Measurements from ENCODE around the gene KCNJ11.
A peak's percentile ranks its signal among the peaks of the same experiment; 100 is the strongest.

Gene KCNJ11

GRCh38 chr11:17366495-17366894 is 22.0 kb downstream of the KCNJ11 start:
- no peak for DNase-seq (ENCODE audit: low read depth in 2 of 2)

GRCh38 chr11:17354601-17354991 is 33.9 kb downstream of the KCNJ11 start:
- DNase-seq (ENCODE audit: low read depth in 2 of 2), result peak in 1 of 2 donors; percentile 36

DNA sequence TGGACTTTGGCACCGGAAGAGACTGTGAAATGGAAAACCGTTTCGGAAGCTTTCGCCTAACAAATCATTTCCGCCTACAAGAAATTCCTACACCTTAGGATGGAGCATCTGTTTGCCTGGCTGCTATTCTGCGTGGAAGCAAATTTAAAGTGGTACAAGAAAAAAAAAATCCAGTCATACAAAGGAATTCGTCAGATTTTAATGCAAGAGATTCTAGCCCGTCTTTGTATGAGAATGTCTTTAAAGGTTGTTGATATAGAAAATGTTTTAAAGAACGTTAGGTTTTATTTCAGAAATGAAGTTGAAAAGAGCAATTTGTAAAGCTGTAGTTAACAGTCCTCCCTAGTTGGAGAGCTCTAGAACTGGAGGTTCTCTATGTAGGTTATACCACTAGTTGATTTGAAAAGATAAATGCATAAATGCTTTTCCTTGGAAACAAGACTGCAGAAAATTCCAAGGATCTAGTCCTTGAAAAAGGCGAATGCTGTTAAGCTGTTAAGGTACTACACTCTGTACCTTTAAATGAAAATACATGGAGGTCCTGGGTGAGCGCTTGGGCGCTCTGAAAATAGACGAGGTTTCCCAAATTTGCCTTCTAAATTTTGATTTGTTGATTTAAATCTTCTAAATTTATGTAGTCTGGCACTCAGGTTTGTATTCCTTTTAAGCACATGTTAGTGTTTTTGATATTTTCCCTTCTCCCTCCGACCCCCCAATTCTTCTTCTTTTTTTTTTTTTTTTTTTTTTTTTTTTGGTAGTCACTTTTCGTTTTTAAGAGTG is 34.4 kb downstream of the KCNJ11 start:
- no peak for DNase-seq (ENCODE audit: low read depth in 2 of 2)

GRCh38 chr11:17352950-17353820 is 35.3 kb downstream of the KCNJ11 start:
- DNase-seq (ENCODE audit: low read depth in 2 of 2), result peak; percentile 58 to 62

GRCh38 chr11:17351510-17352176 is 36.8 kb downstream of the KCNJ11 start, which contains the start of gene NCR3LG1:
NCR3LG1 (plus strand) TSS chr11:17351800; CDS start chr11:17351970, 170 bp downstream.
- DNase-seq (ENCODE audit: low read depth in 2 of 2), result peak; percentile 51 to 61

DNA sequence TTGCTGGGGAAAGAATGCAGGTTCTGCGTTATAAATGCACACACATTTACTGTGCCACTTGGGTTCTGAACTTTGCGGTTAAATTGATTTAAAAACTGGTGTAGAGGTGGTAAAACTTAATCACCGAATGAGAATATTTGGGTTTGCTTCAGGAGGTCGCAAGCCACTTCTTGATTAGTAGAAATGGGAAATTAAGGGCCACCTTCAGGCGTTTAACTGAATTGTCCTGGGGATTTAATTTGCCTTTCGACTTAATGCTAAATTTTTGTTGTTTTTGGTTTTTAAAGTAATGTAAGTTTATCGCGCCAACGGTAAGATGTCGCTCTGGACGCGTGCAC is 37.3 kb downstream of the KCNJ11 start:
- DNase-seq (ENCODE audit: low read depth in 2 of 2), result no peak

DNA sequence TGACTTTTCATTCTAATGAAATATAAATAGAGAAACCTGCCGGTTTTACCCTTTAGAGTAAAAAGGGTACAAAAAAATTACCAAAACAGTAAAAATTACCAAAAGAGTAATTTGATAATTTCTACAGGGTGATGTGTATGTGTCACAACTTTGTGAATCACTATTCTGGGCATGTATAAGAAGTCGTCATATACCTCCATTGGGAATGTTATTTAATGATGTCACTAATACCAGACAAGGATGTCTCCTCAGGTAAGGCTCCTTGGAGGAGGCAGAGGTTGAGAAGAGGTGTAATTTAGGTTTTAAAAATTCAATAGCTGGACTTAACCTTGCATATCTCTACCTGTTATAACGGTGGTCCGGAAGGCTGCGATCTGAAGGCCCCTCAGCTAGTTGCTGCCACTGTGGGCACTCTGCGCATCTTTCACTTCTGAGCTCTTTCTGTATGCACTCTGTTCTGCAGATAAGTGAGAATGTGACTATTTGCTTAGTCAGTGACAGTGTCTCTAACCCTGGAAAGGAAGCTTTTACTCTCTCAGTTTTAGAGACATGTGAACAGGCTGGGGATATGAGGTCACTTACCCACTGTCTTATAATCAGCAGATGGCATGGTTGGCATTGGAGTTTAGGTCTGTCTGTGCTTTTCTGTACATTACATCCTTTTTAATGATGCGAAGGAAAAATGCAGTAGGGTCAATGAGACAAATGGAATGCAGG is 37.8 kb downstream of the KCNJ11 start:
- DNase-seq (ENCODE audit: low read depth in 2 of 2), result no peak

DNA sequence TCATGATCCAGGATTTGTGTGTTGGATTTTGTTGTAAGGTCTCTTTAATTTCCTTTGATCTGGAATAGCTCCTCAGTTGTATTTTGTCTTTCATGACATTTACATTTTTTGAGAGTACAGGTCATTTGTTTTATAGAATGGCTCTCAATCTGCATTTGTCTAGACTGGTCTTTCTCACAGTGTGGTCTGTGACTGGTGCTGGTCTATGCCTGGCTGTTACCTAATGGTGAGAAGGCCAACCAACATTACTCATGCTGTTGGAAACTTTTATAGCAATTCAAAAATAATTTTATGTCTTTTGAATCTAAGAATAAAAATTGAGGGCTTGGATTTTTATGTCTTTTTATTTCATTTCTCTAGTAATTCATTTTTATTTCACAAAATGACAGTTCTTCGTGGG is 40.8 kb downstream of the KCNJ11 start:
- no peak for DNase-seq (ENCODE audit: low read depth in 2 of 2)

DNA sequence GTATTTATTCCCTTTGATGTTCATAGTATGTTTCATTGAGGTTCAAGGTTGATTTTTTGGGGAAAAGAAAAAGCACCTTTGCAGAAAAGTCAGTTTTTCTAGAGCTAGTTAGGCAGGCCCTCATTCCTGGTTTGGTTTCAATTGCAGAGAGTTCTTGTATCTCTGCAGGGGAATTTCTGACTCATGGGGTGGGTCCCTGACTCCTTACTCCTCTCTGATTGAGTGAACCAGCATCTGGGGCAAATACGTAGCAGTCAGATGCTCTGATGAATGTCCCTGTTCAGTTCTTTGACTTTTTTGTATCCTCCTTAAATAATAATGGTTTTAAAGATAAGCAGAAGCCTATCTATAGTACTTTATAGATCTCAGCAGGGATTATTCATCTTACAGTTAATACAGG is 44.6 kb downstream of the KCNJ11 start:
- no peak for DNase-seq (ENCODE audit: low read depth in 2 of 2)

GRCh38 chr11:17343257-17343656 is 45.2 kb downstream of the KCNJ11 start:
- DNase-seq (ENCODE audit: low read depth in 2 of 2), result no peak
